Keratinocyte (primary cell): ENCODE measurements around the gene CCND2. TPM values are rescaled to one million over a fixed set of nuclear protein-coding genes. Genes with fewer than 3 reads are reported as not detected.

ENCODE experiments used
- DNase-seq: peaks from one replicate; pipeline ENCODE4 v3.0.0-alpha.2; 2011; ENCODE audit warnings: low read depth, missing footprints, low spot score
- FAIRE-seq: peaks from 2 replicates; lab custom pipeline; 2011; peaks lifted over from hg19 to GRCh38; lab: Jason Lieb, UNC
- H2AFZ ChIP-seq: 2 replicates; pipeline ENCODE4 v1.6.0; 2012; ENCODE audit warnings: low read length, control low read depth, inconsistent platforms; ENCODE audit not compliant: control insufficient read depth
- H3K27ac ChIP-seq: 2 replicates; pipeline ENCODE4 v1.5.1; 2011; ENCODE audit warnings: low read length; ENCODE audit not compliant: control insufficient read depth, insufficient read depth
- H3K27me3 ChIP-seq: 3 replicates; pipeline ENCODE4 v1.6.0; 2011; ENCODE audit warnings: low read length; ENCODE audit not compliant: control insufficient read depth, insufficient read depth; ENCODE audit errors: extremely low read depth
- H3K36me3 ChIP-seq, 2 experiments: 2 replicates in 1 of 2; 3 replicates in 1 of 2; pipeline ENCODE4 v1.5.1; 2011; ENCODE audit warnings: low read length in 2 of 2, mild to moderate bottlenecking in 1 of 2; ENCODE audit not compliant: control insufficient read depth in 2 of 2, insufficient read depth in 2 of 2; ENCODE audit errors: extremely low read depth in 1 of 2
- H3K4me1 ChIP-seq: 3 replicates; pipeline ENCODE4 v1.5.1; 2011; ENCODE audit warnings: low read length; ENCODE audit not compliant: control insufficient read depth, insufficient read depth; ENCODE audit errors: extremely low read depth
- H3K4me2 ChIP-seq: 3 replicates; pipeline ENCODE4 v1.6.0; 2011; ENCODE audit warnings: low read depth, low read length; ENCODE audit not compliant: control insufficient read depth, insufficient read depth; ENCODE audit errors: extremely low read depth
- H3K4me3 ChIP-seq, 3 experiments: fragments of 200-600 bp in 1 of 3; sonication (generic) in 1 of 3; 2 replicates in 2 of 3; 3 replicates in 1 of 3; pipeline ENCODE4 v1.5.1; 2011 to 2016; ENCODE audit warnings: low read length in 3 of 3, mild to moderate bottlenecking in 3 of 3, control low read depth in 2 of 3, inconsistent platforms in 1 of 3, low read depth in 1 of 3, mixed read lengths in 1 of 3, mixed run types in 1 of 3, moderate library complexity in 1 of 3; ENCODE audit not compliant: control insufficient read depth in 2 of 3, insufficient read depth in 2 of 3; ENCODE audit errors: extremely low read depth in 1 of 3
- H3K79me2 ChIP-seq: 2 replicates; pipeline ENCODE4 v1.6.0; 2012; ENCODE audit warnings: low read length; ENCODE audit not compliant: control insufficient read depth, insufficient read depth
- H3K9ac ChIP-seq: 3 replicates; pipeline ENCODE4 v1.6.0; 2011; ENCODE audit warnings: low read length; ENCODE audit not compliant: control insufficient read depth, insufficient read depth; ENCODE audit errors: extremely low read depth
- H3K9me1 ChIP-seq: 3 replicates; pipeline ENCODE4 v1.6.0; 2011; ENCODE audit warnings: low read length; ENCODE audit not compliant: control insufficient read depth, insufficient read depth; ENCODE audit errors: extremely low read depth
- H3K9me3 ChIP-seq: 2 replicates; pipeline ENCODE4 v1.5.1; 2012; ENCODE audit warnings: low read depth, low read length; ENCODE audit not compliant: control insufficient read depth
- H4K20me1 ChIP-seq: 3 replicates; pipeline ENCODE4 v1.6.0; 2011; ENCODE audit warnings: low read length; ENCODE audit not compliant: control insufficient read depth, insufficient read depth; ENCODE audit errors: extremely low read depth
- CTCF ChIP-seq, 3 experiments: IDR thresholded peaks in 1 of 3; conservative IDR thresholded peaks in 1 of 3; optimal IDR thresholded peaks in 1 of 3; 2 replicates in 2 of 3; 3 replicates in 1 of 3; pipeline versions ENCODE3 to v1.5.1; 2011; ENCODE audit warnings: low read length in 3 of 3, mild to moderate bottlenecking in 3 of 3, moderate library complexity in 2 of 3, control low read depth in 1 of 3, inconsistent platforms in 1 of 3; ENCODE audit not compliant: insufficient read depth in 2 of 3; ENCODE audit errors: extremely low read depth in 1 of 3
- EZH2 ChIP-seq: IDR thresholded peaks from one replicate; pipeline ENCODE4 v1.6.1; 2012; ENCODE audit warnings: inconsistent platforms, mild to moderate bottlenecking, low read length, moderate library complexity
- dilution Hi-C: fragments of 300-500 bp; cut with MboI; formaldehyde crosslinking; loops from one replicate; pipeline ENCODE4 v1.7.0; 2020; ENCODE audit warnings: low sequenced_read_pairs; ENCODE audit not compliant: extremely low pct_ligation_motif_present
- polyA plus RNA-seq, 5 experiments: library from polyadenylated mRNA; depleted of rRNA in 3 of 5; stranded (reverse) in 3 of 5; stranded (forward) in 1 of 5; unstranded in 1 of 5; fragments of >200 nt; gene quantifications; 1 replicate in 1 of 5; 2 replicates in 3 of 5; 3 replicates in 1 of 5; pipeline versions ENCODE4 v1.2.1 to v1.2.3, GENCODE V29; 2011 to 2012; ENCODE audit warnings: missing spikeins in 2 of 5, low read depth in 1 of 5, low replicate concordance in 1 of 5

Gene CCND2
- polyA plus RNA-seq, 1 donor (not counting 4 experiments of a cell fraction or from before 2014, with no cell fraction given): 324 TPM

- DNase-seq (no peak), FAIRE-seq (no peak)
- TF ChIP-seq EZH2 (no peak), CTCF (optimal IDR thresholded peaks at IDR 0.05 in 1 of 3, IDR thresholded peaks at IDR 0.05 in 1 of 3, conservative IDR thresholded peaks at IDR 0.05 in 1 of 3; ENCODE audit: extremely low read depth in 1 of 3, insufficient read depth in 2 of 3, low read length in 3 of 3) (no peak)
- Histone ChIP-seq H3K27ac (no peak overlapping the region), H3K27me3 (peaks cover 6% of the 10 kb centered on the region), H2AFZ (no peak overlapping the region), H3K9me1 (no peaks in the 10 kb centered on the region), H3K4me2 (no peak overlapping the region), H3K36me3 (no peaks in the 10 kb centered on the region), H3K79me2 (no peaks in the 10 kb centered on the region), H3K9ac (no peak overlapping the region), H3K4me1 (peaks cover 5% of the 10 kb centered on the region), H4K20me1 (no peaks in the 10 kb centered on the region), H3K4me3 (no peak overlapping the region), H3K9me3 (no peaks in the 10 kb centered on the region)
- dilution Hi-C loops: no loop called here
These were observed 21.6 kb upstream of the CCND2 start for GRCh38 chr12:4251967-4252366.

GRCh38 chr12:4252601-4253000 is 21.0 kb upstream of the CCND2 start:
- Histone ChIP-seq H3K4me3 (no peak overlapping the region), H3K27ac (no peak overlapping the region), H3K9ac (no peak overlapping the region), H3K4me1 (peaks cover 5% of the 10 kb centered on the region), H3K9me1 (no peaks in the 10 kb centered on the region), H3K9me3 (no peaks in the 10 kb centered on the region), H2AFZ (no peak overlapping the region), H3K36me3 (no peaks in the 10 kb centered on the region), H3K27me3 (peaks cover 6% of the 10 kb centered on the region), H4K20me1 (no peaks in the 10 kb centered on the region), H3K4me2 (no peak overlapping the region), H3K79me2 (no peaks in the 10 kb centered on the region)
- dilution Hi-C loops: no loop called here
- TF ChIP-seq CTCF (optimal IDR thresholded peaks at IDR 0.05 in 1 of 3, IDR thresholded peaks at IDR 0.05 in 1 of 3, conservative IDR thresholded peaks at IDR 0.05 in 1 of 3; ENCODE audit: extremely low read depth in 1 of 3, insufficient read depth in 2 of 3, low read length in 3 of 3) (no peak), EZH2 (no peak)
- FAIRE-seq (no peak), DNase-seq (no peak)
